Adipose tissue (tissue), 3 donors: ENCODE measurements around the gene CEPT1. TPM values are rescaled to one million over a fixed set of nuclear protein-coding genes. Genes with fewer than 3 reads are reported as not detected.

ENCODE experiments used
- H3K27ac ChIP-seq: one replicate; pipeline ENCODE4 v1.5.1; 2013; ENCODE audit warnings: low read depth, low read length
- WGBS, 3 donors: extraction: QIAGEN DNeasy Blood & Tissue Kit; methylation state at CpG; one replicate each; pipeline ENCODE4 v1.1.7; 2013; 5-methylcytosine and 5-hydroxymethylcytosine counted together
- polyA plus RNA-seq, 3 donors: library from polyadenylated mRNA; stranded (reverse); fragments of 200-250 nt; gene quantifications; one replicate each; pipeline ENCODE4 v1.2.3, GENCODE V29; 2013
- donor health status: healthy with polysubstance abuse.
- donor health status: Bipolar disorder and iron deficiency.
- donor health status: healthy.

Gene CEPT1
- polyA plus RNA-seq, 3 donors: 11.8 to 28.0 (median 14.3) TPM

DNA sequence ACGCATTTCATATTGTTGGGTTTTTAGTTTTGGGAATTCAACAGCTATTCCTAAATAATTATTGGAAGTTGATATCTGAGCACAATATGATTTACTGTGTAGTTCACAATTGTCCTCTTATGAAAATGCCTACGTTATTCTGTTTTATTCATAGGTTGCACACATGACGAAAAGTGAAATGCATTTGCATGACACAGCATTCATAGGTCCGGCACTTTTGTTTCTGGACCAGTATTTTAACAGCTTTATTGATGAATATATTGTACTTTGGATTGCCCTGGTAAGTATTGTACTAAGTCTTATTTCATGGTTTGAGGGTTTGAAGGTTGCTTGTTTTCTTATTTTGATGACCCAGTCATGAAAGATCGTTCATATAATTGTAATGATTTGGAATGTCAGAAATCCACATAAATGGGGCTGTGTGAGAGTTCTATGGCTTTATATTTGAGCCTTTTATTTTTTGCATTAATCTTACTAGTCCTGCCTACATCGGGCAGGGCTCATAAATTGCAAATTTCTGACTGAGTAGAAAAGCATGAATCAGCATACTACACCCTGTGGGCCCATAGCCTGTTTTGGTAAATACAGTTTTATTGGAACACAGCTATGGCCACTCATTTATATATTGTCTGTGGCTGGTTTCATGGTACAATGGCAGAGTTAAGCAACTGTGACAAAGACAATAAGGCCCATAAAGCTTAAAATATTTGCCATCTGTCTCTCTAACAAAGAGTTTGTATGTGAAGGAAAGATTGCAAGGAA, 43.5 kb downstream of the CEPT1 start:
- 89 to 95% (median 93%) methylated on average over 6 of the region's 6 CpGs for WGBS, 3 donors
- no peak overlapping the region for H3K27ac ChIP-seq

DNA sequence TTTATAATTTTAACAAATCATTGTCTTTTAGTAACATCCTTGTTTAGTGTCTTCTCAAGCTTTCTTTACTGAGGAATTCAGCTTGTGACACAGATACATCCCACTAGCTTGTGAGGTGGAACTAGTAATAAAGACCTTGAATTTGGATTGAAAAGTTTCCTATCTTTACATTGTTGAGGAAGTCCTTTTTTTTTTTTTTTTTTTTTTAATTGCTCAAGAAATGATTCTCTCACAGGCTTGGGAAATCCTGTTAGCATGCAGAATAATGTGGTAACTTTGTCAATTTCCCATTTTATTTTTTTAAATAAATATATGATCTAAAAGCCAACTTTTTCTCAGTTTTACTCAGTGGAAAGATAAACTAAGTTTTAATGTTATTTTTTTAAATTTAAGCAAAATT, 44.6 kb downstream of the CEPT1 start:
- H3K27ac ChIP-seq: no peak overlapping the region

DNA sequence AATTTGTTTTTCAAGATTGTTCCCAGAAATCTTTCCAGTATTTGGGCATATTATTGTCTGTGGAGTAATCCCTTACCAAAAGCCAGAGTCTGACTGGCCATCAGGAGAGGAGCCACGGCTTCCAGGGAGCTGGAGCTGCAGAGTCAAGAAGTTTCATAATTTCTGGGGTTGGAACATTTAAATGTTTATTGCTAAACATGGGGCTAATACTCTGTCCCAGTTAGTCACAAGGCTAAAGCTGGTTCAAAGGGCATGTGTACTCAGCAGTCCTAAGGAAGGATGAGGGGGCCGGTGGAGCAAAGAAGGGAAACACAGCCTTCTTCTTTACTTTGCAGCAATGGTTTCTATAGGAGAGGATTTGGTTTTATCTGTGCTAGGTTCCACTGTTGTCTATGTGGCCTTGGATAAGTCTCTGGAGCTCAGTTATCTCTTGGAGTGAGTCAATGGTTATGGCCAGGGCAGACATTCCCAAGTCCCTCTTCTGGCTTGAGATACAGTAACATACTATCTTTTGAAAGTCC, 51.0 kb downstream of the CEPT1 start:
- 50 to 81% (median 53%) methylated on average over 2 of the region's 2 CpGs for WGBS, 3 donors
- no peak overlapping the region for H3K27ac ChIP-seq

DNA sequence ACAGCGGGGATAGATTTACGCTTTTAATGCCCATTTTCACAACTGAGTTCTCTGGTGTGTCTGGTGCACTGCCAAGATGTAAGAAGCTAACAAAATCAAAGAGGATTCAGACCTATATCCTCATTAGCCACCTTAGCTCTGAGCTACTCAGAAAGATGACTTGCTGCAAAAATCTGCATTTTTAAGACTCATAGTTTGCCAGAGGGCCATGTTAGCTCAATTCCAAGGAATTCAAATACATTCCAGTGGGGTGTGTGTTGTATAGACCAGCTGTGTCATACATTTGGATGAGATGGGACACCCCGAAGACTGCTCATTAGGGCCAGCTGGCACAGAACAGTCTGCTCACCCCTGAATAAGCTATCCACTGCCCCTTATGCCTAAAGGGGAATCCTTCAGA, 51.5 kb downstream of the CEPT1 start:
- 50 to 93% (median 58%) methylated on average over 3 of the region's 3 CpGs for WGBS, 3 donors
- H3K27ac ChIP-seq: no peak overlapping the region

DNA sequence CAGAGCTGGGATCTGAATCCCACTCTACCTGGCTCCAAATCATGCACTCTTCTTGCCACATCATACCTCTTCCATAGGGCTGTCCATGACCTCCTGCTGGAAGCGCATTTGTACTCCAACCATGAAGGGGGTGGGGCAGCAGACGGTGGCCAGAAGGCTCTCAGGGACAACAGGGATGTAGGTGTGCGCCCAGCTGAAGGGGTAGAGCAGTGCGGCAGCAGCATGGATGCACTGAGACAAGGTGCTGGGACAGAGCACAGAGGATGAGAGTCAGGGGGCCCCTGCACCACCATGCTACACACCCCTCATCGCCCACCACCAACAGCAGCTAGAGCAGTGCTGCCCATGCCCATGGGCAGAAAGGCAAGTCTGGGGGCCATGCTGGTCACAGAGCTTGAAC, 52.1 kb downstream of the CEPT1 start:
- WGBS, 3 donors: 95 to 96% (median 95%) methylated on average over 5 of the region's 5 CpGs
- no peak overlapping the region for H3K27ac ChIP-seq

DNA sequence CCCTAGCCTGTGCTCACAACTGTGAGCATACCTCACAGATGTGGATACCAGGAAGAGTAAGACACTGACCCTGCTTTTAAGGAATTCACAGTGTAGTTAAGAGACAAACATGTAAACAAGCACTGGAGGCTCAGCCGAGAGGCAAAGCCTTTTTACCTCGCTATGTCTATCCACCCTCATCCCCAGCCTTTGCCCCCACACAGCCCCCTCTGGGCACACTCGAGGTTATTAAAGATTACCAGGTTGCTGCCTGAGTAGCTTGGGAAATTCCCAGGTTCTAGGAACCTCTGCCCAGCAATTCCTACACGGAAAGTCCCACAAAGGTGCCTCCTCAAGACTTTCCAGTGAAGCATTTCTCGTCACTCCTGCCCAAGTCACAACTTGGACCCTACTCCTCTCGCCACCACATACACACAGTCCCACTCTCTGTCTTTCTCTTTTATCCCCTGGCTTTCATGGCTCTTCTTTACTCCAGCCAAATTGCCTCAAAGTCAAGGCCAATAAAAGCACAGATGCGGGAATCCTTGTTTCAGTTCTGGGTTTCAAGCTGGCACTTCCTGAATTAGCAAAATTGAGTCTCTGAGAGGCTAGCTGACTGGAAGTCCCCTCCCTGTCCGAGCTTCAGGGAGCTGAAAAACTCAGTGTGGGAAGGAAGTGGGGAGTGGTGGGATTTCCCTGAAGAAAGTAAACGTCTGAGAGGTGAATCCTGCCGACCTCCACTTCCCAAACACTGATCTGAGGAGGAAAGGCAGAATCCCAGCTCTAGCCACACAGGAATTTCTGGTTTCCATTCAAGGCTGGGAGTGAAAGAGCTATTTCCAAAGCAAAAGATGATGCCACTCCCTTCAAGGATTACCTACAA, 52.9 kb downstream of the CEPT1 start:
- H3K27ac ChIP-seq: peak overlapping the region; percentile 30
- WGBS, 3 donors: 42 to 73% (median 42%) methylated on average over 10 of the region's 10 CpGs

DNA sequence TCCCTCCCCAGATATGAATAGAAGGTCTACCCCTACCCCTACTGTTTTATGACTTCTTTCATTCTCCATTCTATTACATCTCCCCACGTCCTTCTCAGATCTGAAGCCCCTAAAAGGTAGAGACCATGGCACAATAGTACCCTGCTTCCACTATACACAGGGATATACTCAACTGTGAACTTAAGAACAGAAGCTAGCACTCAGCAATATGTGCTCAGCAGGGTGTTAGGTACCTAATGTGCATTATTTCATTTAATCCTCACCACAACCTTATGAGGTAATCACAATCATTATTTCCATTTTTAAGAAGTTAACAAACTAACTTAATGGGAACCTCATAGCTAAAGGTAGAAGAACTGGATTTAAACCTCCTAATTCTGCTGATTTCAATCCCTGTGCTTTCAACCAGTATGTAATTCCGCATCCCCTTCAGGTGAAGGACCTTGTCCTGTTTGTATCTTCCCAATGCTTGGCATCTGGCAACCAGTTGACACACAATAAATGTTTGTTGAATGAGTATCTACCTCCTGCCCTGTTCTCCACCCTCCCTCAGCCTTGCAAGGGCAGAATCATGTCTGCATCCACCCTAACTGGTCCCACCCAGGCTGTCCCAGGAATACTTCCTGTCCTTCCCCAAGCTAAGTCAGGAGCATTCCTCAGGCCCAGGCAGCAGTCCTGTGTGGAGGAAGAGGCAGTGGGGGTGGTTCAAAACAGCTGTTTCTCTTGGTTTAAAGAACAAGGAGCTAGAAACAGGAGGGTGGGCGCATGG, 53.9 kb downstream of the CEPT1 start:
- H3K27ac ChIP-seq: no peak overlapping the region
- WGBS, 3 donors: 87 to 91% (median 88%) methylated on average over 3 of the region's 3 CpGs

DNA sequence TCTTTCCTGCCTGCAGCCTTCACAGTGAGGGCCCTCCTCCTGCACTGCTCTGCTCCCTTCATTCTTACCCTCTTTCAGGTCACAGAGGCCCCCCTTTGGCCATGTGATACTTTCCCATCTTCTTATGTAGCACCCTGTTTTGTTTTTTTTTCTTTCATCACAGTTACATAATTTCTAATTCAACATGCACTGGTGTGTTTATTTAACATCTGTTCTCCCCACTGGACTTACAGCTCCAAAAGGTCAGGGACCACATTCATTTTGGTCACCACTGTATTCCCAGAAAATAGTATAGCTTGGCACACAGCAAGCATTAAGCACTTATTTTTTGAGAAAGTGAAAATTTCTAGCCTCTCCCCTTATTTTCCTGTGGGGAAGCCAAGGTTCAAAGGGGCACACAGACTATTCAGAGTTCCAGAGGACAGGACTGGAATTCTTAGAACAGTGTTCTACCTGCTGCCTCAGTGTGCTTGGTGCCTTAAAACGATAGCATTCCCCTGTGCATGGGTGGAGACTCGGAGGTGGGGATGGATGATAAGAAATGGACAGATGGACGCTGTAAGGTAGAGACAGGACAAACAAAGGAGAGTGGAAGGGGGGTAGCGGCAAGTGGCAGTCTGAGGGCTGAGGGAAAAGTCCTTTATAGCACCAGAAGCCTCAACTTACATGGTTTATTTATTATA, 55.1 kb downstream of the CEPT1 start:
- H3K27ac ChIP-seq: no peak overlapping the region

DNA sequence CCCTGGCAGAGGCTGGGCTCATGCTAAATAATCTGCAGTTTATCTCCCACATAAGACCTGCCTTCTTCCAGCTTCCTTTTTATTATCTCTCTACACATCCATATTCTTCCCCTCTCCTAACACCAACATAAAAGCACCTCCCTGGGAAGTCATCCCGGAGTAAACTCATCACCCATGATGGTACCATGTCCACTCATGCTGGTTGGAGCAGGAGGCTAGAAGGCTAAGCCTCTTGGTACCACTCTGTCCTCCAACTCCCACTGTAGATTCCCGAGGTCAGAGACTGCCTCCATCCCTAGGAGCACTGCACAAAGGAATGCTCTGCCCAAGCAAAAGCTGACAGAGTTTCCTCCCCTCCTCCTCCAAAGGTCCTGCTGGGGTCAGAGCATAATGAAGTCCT, 56.2 kb downstream of the CEPT1 start:
- 82 to 93% (median 93%) methylated on average over 2 of the region's 2 CpGs for WGBS, 3 donors

More for the DNA sequence above, 55.1 kb downstream of the CEPT1 start:
- 68 to 81% (median 75%) methylated on average over 4 of the region's 4 CpGs for WGBS, 3 donors

DNA sequence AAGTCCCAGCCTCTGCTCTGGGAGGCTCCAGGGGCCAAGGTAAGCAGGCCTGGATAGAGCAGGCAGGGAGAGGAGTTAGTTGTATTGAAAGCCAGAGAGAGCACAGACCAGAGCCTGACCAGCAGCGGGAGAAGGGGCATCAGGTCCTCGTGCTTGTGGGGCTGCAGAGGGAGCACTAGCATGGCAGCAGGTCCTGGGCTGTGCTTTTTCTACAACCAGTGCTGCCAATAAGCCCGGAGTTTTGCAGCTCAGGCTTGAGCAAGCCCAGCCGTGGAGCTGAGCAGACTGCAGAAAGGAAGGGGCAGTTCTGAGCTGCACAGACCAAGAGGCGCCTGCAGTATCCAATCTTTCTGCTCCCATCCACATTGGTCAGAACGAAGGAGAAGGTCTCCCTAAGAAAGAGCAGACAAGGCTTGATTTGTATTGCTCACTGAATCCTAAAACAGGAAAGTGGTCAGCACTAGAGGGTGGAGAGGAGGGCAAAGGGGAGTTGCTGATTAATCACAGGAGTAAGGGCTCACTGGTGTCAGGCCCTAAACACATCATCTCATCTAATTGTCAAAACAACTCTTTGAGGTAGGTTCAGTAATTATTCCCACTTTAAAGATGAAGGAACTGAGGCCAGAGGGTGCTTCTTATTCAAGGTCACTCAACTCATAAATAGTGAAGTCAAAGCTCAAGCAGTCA, 57.7 kb downstream of the CEPT1 start:
- no peak overlapping the region for H3K27ac ChIP-seq
- 53 to 82% (median 72%) methylated on average over 6 of the region's 6 CpGs for WGBS, 3 donors

More for the DNA sequence above, 56.2 kb downstream of the CEPT1 start:
- no peak overlapping the region for H3K27ac ChIP-seq

DNA sequence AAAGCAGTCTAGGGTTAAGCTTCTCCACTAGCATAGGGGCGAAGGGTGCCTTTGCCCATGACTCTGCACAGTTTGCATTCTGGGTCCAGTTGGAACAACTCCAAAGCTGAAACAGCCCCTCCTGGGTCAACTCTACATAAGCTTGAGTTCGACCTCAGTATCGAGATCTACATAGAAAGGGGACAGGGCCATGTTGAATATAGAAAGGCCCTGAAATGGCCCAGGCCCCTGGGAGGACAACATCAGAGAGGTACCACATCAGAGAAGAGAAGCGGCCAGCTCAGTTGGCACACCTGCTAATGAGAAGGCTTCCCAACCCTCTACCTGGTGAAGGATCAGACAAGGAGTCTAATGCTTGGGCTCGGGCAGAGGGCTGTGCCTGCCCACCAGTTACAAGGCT, 58.8 kb downstream of the CEPT1 start:
- H3K27ac ChIP-seq: no peak overlapping the region
- WGBS, 3 donors: 90 to 93% (median 92%) methylated on average over 5 of the region's 5 CpGs

DNA sequence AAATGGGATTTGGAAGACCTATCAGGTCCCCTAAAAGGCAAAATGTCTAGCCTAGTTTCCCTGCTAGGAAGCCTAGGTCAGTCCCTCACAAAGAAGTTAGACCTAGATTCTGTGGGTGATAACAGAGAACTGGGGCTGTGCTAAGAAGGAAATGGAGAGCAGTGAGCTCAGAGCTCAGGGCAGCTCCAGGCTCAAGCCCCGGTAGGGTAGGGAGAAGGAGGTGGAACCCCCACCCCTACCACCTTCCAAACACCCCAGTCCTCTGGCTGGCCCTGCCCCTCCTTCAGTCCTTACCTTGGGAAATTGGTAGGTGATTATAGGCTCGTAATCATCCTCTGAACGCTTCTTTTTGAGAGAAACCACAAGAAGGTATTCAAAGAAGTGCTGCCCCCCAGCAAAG, 59.3 kb downstream of the CEPT1 start:
- 74 to 90% (median 80%) methylated on average over 3 of the region's 3 CpGs for WGBS, 3 donors
- H3K27ac ChIP-seq: no peak overlapping the region

DNA sequence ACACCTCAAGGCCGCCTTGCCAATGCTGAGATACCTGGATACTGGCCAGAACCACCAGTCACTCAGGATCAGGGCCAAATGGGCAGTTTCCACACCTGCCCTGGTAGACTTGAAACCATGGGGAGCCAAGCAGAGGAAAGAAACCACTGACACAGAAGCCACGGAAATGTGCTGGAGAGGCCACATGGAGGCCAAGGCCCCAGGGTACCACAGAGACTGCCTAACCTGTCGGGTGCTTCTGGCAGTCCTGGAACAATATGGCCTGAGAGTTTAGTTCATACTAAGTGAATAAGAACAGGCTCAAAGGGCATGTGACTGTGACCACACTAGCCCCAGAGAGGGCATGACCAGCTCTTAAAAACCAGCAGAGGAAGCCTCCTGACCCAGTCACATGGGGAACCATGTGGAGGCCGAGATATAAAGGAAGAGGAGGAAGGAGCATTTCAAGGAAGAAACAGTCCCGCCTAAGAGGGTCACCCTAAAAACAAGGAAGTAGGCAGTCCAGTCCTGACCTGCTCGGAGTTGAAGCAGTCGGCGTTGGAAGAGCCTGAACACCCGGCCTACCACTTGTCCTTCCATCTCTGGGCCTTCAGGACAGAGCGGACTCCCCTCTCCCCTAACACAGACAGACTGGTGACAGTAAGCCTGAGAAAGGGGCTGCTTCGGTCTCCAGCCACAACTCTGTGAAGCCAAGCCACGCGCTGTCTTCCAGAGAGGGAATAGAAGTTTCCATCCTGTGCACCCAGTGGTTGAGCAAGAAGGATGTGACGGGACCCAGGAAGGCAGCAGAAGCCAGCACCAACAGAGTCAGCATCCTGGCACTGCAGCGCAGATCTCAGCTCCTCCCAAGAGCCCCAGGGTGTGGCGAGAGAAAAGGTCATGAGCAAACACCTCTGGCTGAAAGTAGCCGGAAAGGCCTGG, 60.1 kb downstream of the CEPT1 start, which contains the start of gene DENND2D:
Gene DENND2D (minus strand): TSS at position 766 of the 921 bp plus-strand sequence. CDS start 187 bp downstream, at position 579.
- WGBS, 3 donors: 63 to 76% (median 69%) methylated on average over 17 of the region's 17 CpGs
- H3K27ac ChIP-seq: no peak within 1 kb of the TSS

DNA sequence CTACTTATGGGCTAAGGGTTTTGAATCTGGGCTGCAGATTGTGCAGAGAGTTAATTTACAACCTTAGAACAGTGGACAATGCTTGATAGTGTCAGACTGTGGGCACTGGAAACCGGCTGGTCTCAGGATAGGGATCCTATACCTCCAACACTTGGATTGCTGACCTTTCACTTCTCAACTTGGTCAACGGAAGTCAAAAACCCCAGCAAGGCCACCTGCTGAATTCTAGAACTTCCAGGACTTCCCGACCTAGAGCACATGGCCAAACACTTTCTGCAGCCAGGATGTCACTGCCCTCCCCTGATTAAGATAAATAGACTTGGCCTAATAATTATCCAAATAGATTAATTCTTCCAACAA, 60.8 kb downstream of the CEPT1 start:
- 37 to 75% (median 61%) methylated on average over 3 of the region's 3 CpGs for WGBS, 3 donors
- no peak overlapping the region for H3K27ac ChIP-seq

DNA sequence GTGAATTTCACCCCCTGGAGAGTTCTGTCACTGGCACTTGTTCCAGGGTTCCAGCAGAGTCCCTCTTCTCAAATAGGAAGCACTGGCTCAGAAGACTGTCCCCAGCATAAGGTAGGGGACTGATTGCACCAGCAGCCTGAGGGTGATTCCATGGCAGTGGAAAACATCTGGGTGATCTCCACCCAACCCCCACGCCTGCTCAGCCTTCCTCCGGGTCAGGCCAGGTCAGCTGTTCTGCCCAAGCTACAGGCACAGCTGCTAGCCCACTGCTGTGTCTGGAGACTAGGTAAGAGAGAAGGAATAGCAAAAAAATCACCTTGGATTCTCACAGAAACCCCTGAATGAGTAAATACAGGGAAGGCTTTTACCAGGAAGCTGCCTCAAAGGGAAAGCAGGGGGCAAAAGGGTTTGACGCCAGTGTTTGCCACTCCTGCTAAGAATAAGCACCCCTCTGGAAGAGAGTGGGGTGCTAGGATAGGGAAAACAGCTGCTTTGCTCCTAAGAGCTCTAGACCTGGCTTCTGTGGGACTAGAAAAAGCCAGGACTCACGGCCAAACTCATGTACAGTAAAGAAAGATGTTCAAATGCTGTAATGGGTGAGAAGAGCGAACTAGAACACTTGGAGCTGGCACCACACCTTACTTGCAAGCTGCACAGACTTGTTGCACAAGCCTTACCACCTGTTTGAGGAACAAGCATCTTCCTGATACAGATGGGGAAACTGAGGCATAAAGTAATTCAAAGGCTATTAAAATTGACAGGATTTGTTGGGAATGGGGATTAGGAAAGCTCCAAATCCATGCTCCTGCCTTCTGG, 61.5 kb downstream of the CEPT1 start:
- 67 to 72% (median 72%) methylated on average over 5 of the region's 5 CpGs for WGBS, 3 donors
- H3K27ac ChIP-seq: no peak overlapping the region

DNA sequence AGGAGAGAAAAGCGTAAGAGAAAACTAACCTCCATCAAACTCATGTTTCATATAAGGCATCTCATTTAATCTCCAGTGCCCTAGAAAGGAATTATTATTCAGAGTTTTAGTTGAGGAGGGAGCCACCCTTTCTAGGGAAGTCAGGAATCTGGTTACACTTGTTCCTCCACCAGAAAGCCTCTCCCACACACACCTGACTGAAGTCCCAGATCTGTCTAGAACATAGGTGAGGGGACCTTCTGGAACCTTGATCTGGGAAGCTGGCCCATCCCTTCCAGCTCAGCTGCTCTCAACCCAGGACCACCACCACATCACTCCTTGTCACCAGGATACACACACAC, 62.3 kb downstream of the CEPT1 start:
- no peak overlapping the region for H3K27ac ChIP-seq
- WGBS, 3 donors: 91 to 98% (median 91%) methylated on average over 1 of the region's 1 CpG
